ENCODE measurements around the gene L3MBTL2. TPM values are rescaled to one million over a fixed set of nuclear protein-coding genes. Genes with fewer than 3 reads are reported as not detected.

Gene L3MBTL2
- total RNA-seq, 1 experiment from 2014 or later, result 22.3 TPM

DNA sequence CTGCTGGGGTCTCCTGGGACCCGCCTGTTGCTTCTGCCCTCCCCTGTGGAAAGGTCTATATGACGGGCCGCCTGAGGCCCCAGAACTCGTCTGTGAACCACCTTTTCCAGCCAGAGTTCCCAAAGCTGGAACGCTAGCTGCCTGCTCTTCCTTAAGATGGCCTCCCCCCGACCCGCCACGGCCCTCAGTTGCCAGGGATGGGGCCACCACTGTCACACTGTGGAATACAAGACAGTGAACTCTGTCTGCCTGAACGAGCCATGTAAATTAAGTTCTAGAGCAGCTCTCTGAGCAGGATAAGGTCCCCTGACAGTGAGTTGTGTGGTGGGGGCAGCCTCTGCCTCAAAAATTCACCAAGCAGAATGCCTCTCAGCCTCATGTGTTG lies 25.3 kb downstream of the L3MBTL2 start:
- BruUV-seq (replicated peaks), result no TSS peak
- Histone ChIP-seq H3F3A (ENCODE audit: insufficient read depth, low read depth) (no peaks in the 10 kb centered on the region), H3K27ac (no peak overlapping the region), H3K9me2 (ENCODE audit: insufficient read depth) (no peaks in the 10 kb centered on the region), H3K4me2 (no peak overlapping the region), H3K9me3 (ENCODE audit: insufficient read depth, low read depth) (no peaks in the 10 kb centered on the region), H3K79me2 (ENCODE audit: low read depth) (no peaks in the 10 kb centered on the region), H2AFZ (no peak overlapping the region), H4K20me1 (ENCODE audit: insufficient read depth) (0 out of 2 replicates have a peak, but pooled peaks cover 4% of the 10 kb centered on the region), H3K4me3 (no peak overlapping the region), H3K27me3 (ENCODE audit: insufficient read depth, low read depth) (no peaks in the 10 kb centered on the region), H3K4me1 (replicated peaks; ENCODE audit: insufficient read depth) (no peaks in the 10 kb centered on the region), H3K36me3 (ENCODE audit: low read depth) (no peaks in the 10 kb centered on the region)
- intact Hi-C loops (cut with micrococcal nuclease; ENCODE audit: unreplicated experiment), result no loop called here
- no peak for TF ChIP-seq CTCF (conservative IDR thresholded peaks at IDR 0.05)
- TF ChIP-seq EZH2 (IDR thresholded peaks at IDR 0.05; ENCODE audit: low read depth), result no peak
- ChIA-PET POLR2A (ENCODE audit: unreplicated experiment) (no interaction called here), CTCF (no interaction called here)
- no peak for DNase-seq

DNA sequence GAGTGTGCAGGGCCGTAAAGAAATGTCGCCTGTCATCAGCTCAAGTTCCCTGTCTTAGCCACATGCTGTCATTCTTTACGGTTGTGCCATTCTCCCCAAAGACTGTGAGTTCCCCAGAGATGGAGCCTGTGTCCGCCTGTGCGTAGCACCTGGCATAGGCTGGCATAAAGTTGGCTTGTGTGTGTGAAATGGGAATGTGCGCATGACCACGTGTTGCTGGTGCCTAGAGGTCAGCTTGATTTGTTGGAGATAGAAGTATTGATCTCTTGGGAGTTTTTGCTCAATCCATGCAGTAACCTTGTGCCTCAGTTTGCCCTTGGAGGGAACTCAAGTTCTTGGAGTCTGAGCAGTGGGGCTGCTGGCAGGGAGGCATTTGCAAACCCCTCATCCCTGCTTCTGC lies 26.3 kb downstream of the L3MBTL2 start:
- CTCF ChIA-PET, result interaction anchor here (0.6 kb wide), 1 partner anchor 101 kb away, joined by 4 read pairs; no protein-coding TSS in a partner anchor

GRCh38 chr22:41234815-41235695 lies 29.9 kb downstream of the L3MBTL2 start:
- no peak for TF ChIP-seq EZH2 (IDR thresholded peaks at IDR 0.05; ENCODE audit: low read depth)
- no peak for TF ChIP-seq CTCF (conservative IDR thresholded peaks at IDR 0.05)
- Histone ChIP-seq H3K9me3 (ENCODE audit: insufficient read depth, low read depth) (no peaks in the 10 kb centered on the region), H3F3A (ENCODE audit: insufficient read depth, low read depth) (peaks cover 9% of the 10 kb centered on the region; the same call in 1 of the 2 replicates), H4K20me1 (ENCODE audit: insufficient read depth) (0 out of 2 replicates have a peak, but pooled peaks cover 4% of the 10 kb centered on the region), H3K9me2 (ENCODE audit: insufficient read depth) (no peaks in the 10 kb centered on the region), H3K36me3 (ENCODE audit: low read depth) (no peaks in the 10 kb centered on the region), H2AFZ (no peak overlapping the region), H3K27ac (no peak overlapping the region), H3K4me2 (no peak overlapping the region), H3K27me3 (ENCODE audit: insufficient read depth, low read depth) (no peaks in the 10 kb centered on the region), H3K4me1 (replicated peaks; ENCODE audit: insufficient read depth) (no peaks in the 10 kb centered on the region), H3K79me2 (ENCODE audit: low read depth) (no peaks in the 10 kb centered on the region), H3K4me3 (no peak overlapping the region)
- DNase-seq, result no peak
- BruUV-seq (replicated peaks), result no TSS peak
- intact Hi-C loops (cut with micrococcal nuclease; ENCODE audit: unreplicated experiment), result no loop called here
- ChIA-PET CTCF (no interaction called here), POLR2A (ENCODE audit: unreplicated experiment) (no interaction called here)

More for the DNA sequence above, 26.3 kb downstream of the L3MBTL2 start:
- no peaks in the 10 kb centered on the region; the same call in 1 of the 2 replicates for H3F3A ChIP-seq (ENCODE audit: insufficient read depth, low read depth)
- TF ChIP-seq CTCF (conservative IDR thresholded peaks at IDR 0.05) (no peak), EZH2 (IDR thresholded peaks at IDR 0.05; ENCODE audit: low read depth) (no peak)
- H3K4me2 ChIP-seq, result no peak overlapping the region
- H4K20me1 ChIP-seq (ENCODE audit: insufficient read depth), result 0 out of 2 replicates have a peak, but pooled peaks cover 4% of the 10 kb centered on the region
- H3K9me2 ChIP-seq (ENCODE audit: insufficient read depth), result no peaks in the 10 kb centered on the region
- H3K4me3 ChIP-seq, result no peak overlapping the region
- POLR2A ChIA-PET (ENCODE audit: unreplicated experiment), result no interaction called here
- no peak for DNase-seq
- H3K79me2 ChIP-seq (ENCODE audit: low read depth), result no peaks in the 10 kb centered on the region
- intact Hi-C loops (cut with micrococcal nuclease; ENCODE audit: unreplicated experiment), result no loop called here
- no TSS peak for BruUV-seq (replicated peaks)
- H3K27me3 ChIP-seq (ENCODE audit: insufficient read depth, low read depth), result no peaks in the 10 kb centered on the region
- no peaks in the 10 kb centered on the region for H3K36me3 ChIP-seq (ENCODE audit: low read depth)
- H3K27ac ChIP-seq, result no peak overlapping the region
- no peaks in the 10 kb centered on the region for H3K4me1 ChIP-seq (replicated peaks; ENCODE audit: insufficient read depth)
- no peak overlapping the region for H2AFZ ChIP-seq
- no peaks in the 10 kb centered on the region for H3K9me3 ChIP-seq (ENCODE audit: insufficient read depth, low read depth)
